CD14-positive monocyte (primary cell): ENCODE data around the gene LAT. TPM values are rescaled to one million over a fixed set of nuclear protein-coding genes. Genes with fewer than 3 reads are reported as not detected.

Source experiments
- DNase-seq, 3 donors: peaks; one replicate each; pipeline ENCODE4 v3.0.0-alpha.2; 2011 to 2022
- H2AFZ ChIP-seq: 2 replicates; pipeline ENCODE4 v1.6.0; 2012; ENCODE audit warnings: mild to moderate bottlenecking, low read depth, low read length, inconsistent platforms; ENCODE audit not compliant: insufficient read depth, poor library complexity, severe bottlenecking
- H3K27ac ChIP-seq, 2 donors: 1 replicate in 1 of 2; 2 replicates in 1 of 2; pipeline ENCODE4 v1.5.1; 2012 to 2013; ENCODE audit warnings: low read length in 2 of 2, control low read depth in 1 of 2, inconsistent platforms in 1 of 2, low read depth in 1 of 2, mild to moderate bottlenecking in 1 of 2
- H3K27me3 ChIP-seq, 2 donors: one replicate each; pipeline versions ENCODE4 v1.6.0 to v1.6.1; 2011 to 2013; ENCODE audit warnings: low read length in 2 of 2; ENCODE audit not compliant: control insufficient read depth in 2 of 2, insufficient read depth in 2 of 2
- H3K36me3 ChIP-seq, 2 donors: replicated peaks in 1 of 2; 1 replicate in 1 of 2; 2 replicates in 1 of 2; pipeline versions ENCODE4 v1.5.1 to v1.6.1; 2012 to 2013; ENCODE audit warnings: low read length in 2 of 2, control low read depth in 1 of 2, inconsistent platforms in 1 of 2, mild to moderate bottlenecking in 1 of 2; ENCODE audit not compliant: insufficient read depth in 2 of 2, control insufficient read depth in 1 of 2
- H3K4me1 ChIP-seq, 2 donors: 1 replicate in 1 of 2; 2 replicates in 1 of 2; pipeline versions ENCODE4 v1.5.1 to v1.6.1; 2012 to 2013; ENCODE audit warnings: low read length in 2 of 2, control low read depth in 1 of 2, inconsistent platforms in 1 of 2, mild to moderate bottlenecking in 1 of 2, moderate library complexity in 1 of 2; ENCODE audit not compliant: insufficient read depth in 2 of 2, control insufficient read depth in 1 of 2
- H3K4me2 ChIP-seq: replicated peaks from 2 replicates; pipeline ENCODE3; 2012; ENCODE audit warnings: low read length, moderate library complexity, mild to moderate bottlenecking; ENCODE audit not compliant: poor library complexity, severe bottlenecking; ENCODE audit errors: extremely low read depth
- H3K4me3 ChIP-seq, 3 experiments: fragments of 200-600 bp in 1 of 3; sonication (generic) in 1 of 3; replicated peaks in 1 of 3; 1 replicate in 2 of 3; 2 replicates in 1 of 3; pipeline ENCODE4 v1.5.1; 2011 to 2013; ENCODE audit warnings: low read length in 3 of 3, mild to moderate bottlenecking in 3 of 3, control low read depth in 2 of 3, low read depth in 2 of 3, inconsistent platforms in 1 of 3, moderate library complexity in 1 of 3
- H3K79me2 ChIP-seq: 2 replicates; pipeline ENCODE4 v1.6.0; 2012; ENCODE audit warnings: mild to moderate bottlenecking, control low read depth, inconsistent platforms, low read length, moderate library complexity; ENCODE audit not compliant: insufficient read depth
- H3K9ac ChIP-seq: 2 replicates; pipeline ENCODE4 v1.6.0; 2017; ENCODE audit warnings: low read length, mild to moderate bottlenecking; ENCODE audit not compliant: insufficient read depth, poor library complexity, severe bottlenecking
- H3K9me3 ChIP-seq, 2 donors: replicated peaks in 1 of 2; 1 replicate in 1 of 2; 2 replicates in 1 of 2; pipeline versions ENCODE4 v1.5.1 to v1.6.1; 2012 to 2013; ENCODE audit warnings: low read length in 2 of 2, control low read depth in 1 of 2; ENCODE audit not compliant: control insufficient read depth in 1 of 2, insufficient read depth in 1 of 2
- H4K20me1 ChIP-seq: 2 replicates; pipeline ENCODE4 v1.6.0; 2012; ENCODE audit warnings: mild to moderate bottlenecking, low read length, control low read depth, moderate library complexity; ENCODE audit not compliant: insufficient read depth
- H3K27ac Mint-ChIP-seq, 7 donors: one replicate each; pipeline ENCODE4 v1.8.0; 2020; ENCODE audit warnings: mild to moderate bottlenecking in 7 of 7, mixed read lengths in 7 of 7, moderate library complexity in 6 of 7, inconsistent platforms in 2 of 7
- H3K27me3 Mint-ChIP-seq, 3 donors: one replicate each; pipeline ENCODE4 v1.8.0; 2021 to 2022; ENCODE audit warnings: low read depth in 3 of 3, mild to moderate bottlenecking in 3 of 3, mixed read lengths in 3 of 3, moderate library complexity in 3 of 3, inconsistent platforms in 1 of 3
- H3K36me3 Mint-ChIP-seq, 2 donors: one replicate each; pipeline ENCODE4 v1.8.0; 2020; ENCODE audit warnings: mixed read lengths in 2 of 2, inconsistent platforms in 1 of 2, mild to moderate bottlenecking in 1 of 2
- H3K4me1 Mint-ChIP-seq: one replicate; pipeline ENCODE4 v1.8.0; 2020; ENCODE audit warnings: mild to moderate bottlenecking, mixed read lengths
- H3K4me3 Mint-ChIP-seq, 2 donors: one replicate each; pipeline ENCODE4 v1.8.0; 2020; ENCODE audit warnings: mild to moderate bottlenecking in 2 of 2, mixed read lengths in 2 of 2, moderate library complexity in 1 of 2
- H3K9me3 Mint-ChIP-seq, 7 donors: one replicate each; pipeline ENCODE4 v1.8.0; 2020 to 2022; ENCODE audit warnings: mixed read lengths in 7 of 7, mild to moderate bottlenecking in 6 of 7, moderate library complexity in 6 of 7, inconsistent platforms in 2 of 7
- WGBS: methylation state at CpG from one replicate; pipeline ENCODE4 v1.1.5; 2013; ENCODE audit warnings: missing lambda C conversion rate; ENCODE audit not compliant: insufficient coverage; 5-methylcytosine and 5-hydroxymethylcytosine counted together
- intact Hi-C, 2 donors: fragments of 100-400 bp; cut with micrococcal nuclease; formaldehyde crosslinking; loops; one replicate each; pipeline versions ENCODE4 v1.15.0 to v1.15.1; 2023
- polyA plus RNA-seq, 3 donors: library from polyadenylated mRNA; depleted of rRNA in 1 of 3; unstranded in 2 of 3; stranded (reverse) in 1 of 3; fragments of 300-500 nt in 2 of 3; fragments of >200 nt in 1 of 3; fragmentation: Illumina TruSeq in 2 of 3; gene quantifications; 1 replicate in 2 of 3; 2 replicates in 1 of 3; pipeline ENCODE4 v1.2.3, GENCODE V29; 2012 to 2021
- TF ChIP-seq, protein P1 (sequence below): fragments of 200-600 bp; IDR thresholded peaks from one replicate; pipeline ENCODE4 v1.8.0; 2022; ENCODE audit warnings: antibody characterized with exemption, mild to moderate bottlenecking

Gene LAT
- polyA plus RNA-seq, 3 donors: 1.5 to 25.2 (median 1.9) TPM

DNA sequence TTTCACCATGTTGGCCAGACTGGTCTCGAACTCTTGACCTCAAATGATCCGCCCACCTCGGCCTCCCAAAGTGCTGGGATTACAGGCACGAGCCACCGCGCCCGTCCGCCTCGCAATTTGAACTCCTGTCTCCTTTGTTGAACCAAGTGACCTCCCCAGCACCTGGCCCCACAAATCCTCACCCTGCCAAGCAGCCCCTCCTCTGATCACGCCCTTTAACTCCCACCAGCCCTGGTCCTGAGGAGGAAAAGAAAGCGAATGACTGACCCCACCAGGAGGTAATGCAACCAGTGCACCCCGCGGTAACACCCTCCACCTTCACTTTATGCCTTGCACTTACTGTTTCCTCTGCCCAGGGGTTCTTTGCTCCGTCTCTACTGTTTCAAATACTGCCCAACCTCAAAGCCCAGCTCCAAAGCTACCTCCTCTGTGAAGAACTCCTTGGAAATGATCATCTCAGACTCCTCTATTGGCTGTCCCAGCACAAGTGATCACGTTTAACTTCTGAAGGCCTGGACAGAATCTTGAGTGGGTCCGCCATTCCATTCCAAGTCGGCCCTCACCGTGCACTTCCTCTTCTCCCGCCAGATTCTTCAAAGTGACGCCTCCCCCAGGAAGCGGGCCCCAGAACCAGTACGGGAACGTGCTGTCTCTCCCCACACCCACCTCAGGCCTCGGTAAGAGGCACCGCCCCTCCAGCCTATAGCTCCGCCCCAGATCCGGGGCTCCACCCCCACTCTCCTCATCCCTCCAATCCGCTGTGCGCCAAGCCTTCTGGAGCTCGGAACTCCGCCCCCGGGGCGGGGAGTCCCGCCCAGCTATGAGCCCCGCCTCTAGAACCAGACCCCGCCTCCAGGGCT is 48.7 kb upstream of the LAT start:
- intact Hi-C loops: no loop called here
- peaks cover 18% of the 10 kb centered on the region for H3K4me1 Mint-ChIP-seq
- peak overlapping the region; percentile 42 to 94 (median 80) for H3K27ac Mint-ChIP-seq
- H3K9me3 Mint-ChIP-seq: peaks cover 0 to 5% (median 0%) of the 10 kb centered on the region in 7 donors
- H3K4me3 ChIP-seq: peak overlapping the region; percentile 29 to 70 (median 36)
- H3K4me2 ChIP-seq: peak overlapping the region; percentile 72
- TF ChIP-seq, protein P1, sequence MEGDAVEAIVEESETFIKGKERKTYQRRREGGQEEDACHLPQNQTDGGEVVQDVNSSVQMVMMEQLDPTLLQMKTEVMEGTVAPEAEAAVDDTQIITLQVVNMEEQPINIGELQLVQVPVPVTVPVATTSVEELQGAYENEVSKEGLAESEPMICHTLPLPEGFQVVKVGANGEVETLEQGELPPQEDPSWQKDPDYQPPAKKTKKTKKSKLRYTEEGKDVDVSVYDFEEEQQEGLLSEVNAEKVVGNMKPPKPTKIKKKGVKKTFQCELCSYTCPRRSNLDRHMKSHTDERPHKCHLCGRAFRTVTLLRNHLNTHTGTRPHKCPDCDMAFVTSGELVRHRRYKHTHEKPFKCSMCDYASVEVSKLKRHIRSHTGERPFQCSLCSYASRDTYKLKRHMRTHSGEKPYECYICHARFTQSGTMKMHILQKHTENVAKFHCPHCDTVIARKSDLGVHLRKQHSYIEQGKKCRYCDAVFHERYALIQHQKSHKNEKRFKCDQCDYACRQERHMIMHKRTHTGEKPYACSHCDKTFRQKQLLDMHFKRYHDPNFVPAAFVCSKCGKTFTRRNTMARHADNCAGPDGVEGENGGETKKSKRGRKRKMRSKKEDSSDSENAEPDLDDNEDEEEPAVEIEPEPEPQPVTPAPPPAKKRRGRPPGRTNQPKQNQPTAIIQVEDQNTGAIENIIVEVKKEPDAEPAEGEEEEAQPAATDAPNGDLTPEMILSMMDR: no peak
- H3K9me3 ChIP-seq: no peaks in the 10 kb centered on the region
- H3K27me3 ChIP-seq: no peaks in the 10 kb centered on the region
- H3K27me3 Mint-ChIP-seq: peaks cover 0 to 6% (median 1%) of the 10 kb centered on the region in 3 donors
- peak overlapping the region; percentile 36 to 55 for H3K27ac ChIP-seq
- peak overlapping the region; percentile 58 for H3K9ac ChIP-seq
- peak overlapping the region; percentile 79 for H2AFZ ChIP-seq
- peak overlapping the region; percentile 82 to 86 for H3K4me3 Mint-ChIP-seq
- peaks cover 15 to 18% of the 10 kb centered on the region in 2 donors for H3K4me1 ChIP-seq
- H3K36me3 Mint-ChIP-seq: no peaks in the 10 kb centered on the region
- WGBS: 27% methylated on average over 33 of the region's 36 CpGs
- DNase-seq: peak; percentile 94 to 95 (median 95)
- no peaks in the 10 kb centered on the region for H3K36me3 ChIP-seq
- no peaks in the 10 kb centered on the region for H4K20me1 ChIP-seq
- H3K79me2 ChIP-seq: no peaks in the 10 kb centered on the region

DNA sequence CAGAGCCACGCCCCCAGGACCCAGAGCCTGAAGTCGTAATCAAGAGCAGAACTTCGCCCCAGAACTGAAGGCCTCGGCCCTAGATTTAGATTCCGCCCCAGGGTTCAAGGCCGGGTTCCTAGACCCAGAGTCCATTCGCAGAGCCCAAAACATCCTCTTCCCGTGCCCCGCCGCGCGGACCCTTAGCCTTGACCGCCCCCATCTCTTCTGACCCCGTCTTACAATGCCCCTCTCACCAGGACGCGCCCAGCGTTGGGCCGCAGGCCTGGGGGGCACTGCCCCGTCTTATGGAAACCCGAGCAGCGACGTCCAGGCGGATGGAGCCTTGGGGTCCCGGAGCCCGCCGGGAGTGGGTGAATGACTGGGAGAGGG is 48.1 kb upstream of the LAT start:
- H3K36me3 Mint-ChIP-seq: no peaks in the 10 kb centered on the region
- peaks cover 0 to 5% (median 0%) of the 10 kb centered on the region in 7 donors for H3K9me3 Mint-ChIP-seq
- DNase-seq: no peak
- Histone ChIP-seq H3K27me3 (no peaks in the 10 kb centered on the region), H3K79me2 (no peaks in the 10 kb centered on the region), H3K9ac (peak overlapping the region; percentile 58), H3K36me3 (no peaks in the 10 kb centered on the region), H3K4me3 (peak overlapping the region in 1 of 3 experiments; percentile 70), H3K27ac (peak overlapping the region; percentile 36 to 55), H3K9me3 (no peaks in the 10 kb centered on the region), H4K20me1 (no peaks in the 10 kb centered on the region), H2AFZ (peak overlapping the region; percentile 79), H3K4me2 (peak overlapping the region; percentile 72), H3K4me1 (peaks cover 15 to 18% of the 10 kb centered on the region in 2 donors)
- H3K27me3 Mint-ChIP-seq: peaks cover 0 to 6% (median 1%) of the 10 kb centered on the region in 3 donors
- 57% methylated on average over 15 of the region's 26 CpGs for WGBS
- TF ChIP-seq, protein P1: no peak
- intact Hi-C loops: no loop called here
- H3K4me3 Mint-ChIP-seq: peak overlapping the region; percentile 82 to 86
- H3K4me1 Mint-ChIP-seq: peaks cover 18% of the 10 kb centered on the region
- peak overlapping the region; percentile 42 to 94 (median 80) for H3K27ac Mint-ChIP-seq
